T-helper 22 cell (primary cell): ENCODE data around the gene KIF2C.
"Not testable (repeated sequence)": the region's sequence is repeated elsewhere in the genome, so short reads cannot be mapped to it uniquely, and the experiment has no call there.

Experiments
- DNase-seq: peaks from one replicate; pipeline ENCODE4 v3.0.0-alpha.2; 2020; ENCODE audit warnings: low read depth

Gene KIF2C

DNA sequence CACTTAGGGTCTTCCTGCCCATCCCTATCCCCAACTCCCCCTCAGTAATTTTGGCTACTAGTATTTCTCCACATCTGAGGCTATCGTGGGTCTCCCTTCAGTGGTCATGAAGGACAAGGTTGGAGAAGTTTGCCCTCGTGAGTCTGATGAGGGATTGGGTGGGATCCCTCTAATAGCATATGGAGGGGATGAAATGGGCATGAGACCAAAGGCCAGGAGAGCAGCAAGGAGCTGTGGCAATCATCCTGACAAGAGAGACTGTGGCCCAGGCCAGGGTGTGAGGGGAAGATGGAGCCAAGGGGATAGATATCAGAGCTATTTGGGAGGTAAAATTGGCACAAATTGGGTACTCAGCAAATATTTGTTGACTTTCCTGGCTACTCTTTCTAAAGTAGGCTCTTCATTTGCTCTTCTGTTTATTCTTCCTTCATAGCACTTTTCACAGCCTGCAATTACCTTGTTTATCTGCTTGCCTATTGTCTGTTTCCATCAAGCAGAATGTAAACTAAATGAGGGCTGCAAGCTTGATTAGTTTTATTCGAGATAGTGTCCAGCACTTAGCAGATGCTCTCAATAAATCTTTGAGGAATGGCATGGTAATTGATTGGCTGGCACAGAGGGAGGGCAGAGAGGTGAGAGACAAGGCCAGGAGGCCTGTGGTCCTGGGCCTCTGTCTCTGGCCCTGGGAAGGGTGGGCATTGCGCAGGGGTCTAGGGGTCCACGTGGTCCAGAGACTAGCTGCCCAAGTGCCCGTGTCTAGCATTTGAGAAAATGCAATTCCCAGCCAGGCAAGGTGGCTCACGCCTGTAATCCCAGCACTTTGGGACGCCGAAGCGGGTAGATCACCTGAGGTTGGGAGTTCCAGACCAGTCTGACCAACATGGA lies 59.1 kb downstream of the KIF2C start:
- no peak for DNase-seq

DNA sequence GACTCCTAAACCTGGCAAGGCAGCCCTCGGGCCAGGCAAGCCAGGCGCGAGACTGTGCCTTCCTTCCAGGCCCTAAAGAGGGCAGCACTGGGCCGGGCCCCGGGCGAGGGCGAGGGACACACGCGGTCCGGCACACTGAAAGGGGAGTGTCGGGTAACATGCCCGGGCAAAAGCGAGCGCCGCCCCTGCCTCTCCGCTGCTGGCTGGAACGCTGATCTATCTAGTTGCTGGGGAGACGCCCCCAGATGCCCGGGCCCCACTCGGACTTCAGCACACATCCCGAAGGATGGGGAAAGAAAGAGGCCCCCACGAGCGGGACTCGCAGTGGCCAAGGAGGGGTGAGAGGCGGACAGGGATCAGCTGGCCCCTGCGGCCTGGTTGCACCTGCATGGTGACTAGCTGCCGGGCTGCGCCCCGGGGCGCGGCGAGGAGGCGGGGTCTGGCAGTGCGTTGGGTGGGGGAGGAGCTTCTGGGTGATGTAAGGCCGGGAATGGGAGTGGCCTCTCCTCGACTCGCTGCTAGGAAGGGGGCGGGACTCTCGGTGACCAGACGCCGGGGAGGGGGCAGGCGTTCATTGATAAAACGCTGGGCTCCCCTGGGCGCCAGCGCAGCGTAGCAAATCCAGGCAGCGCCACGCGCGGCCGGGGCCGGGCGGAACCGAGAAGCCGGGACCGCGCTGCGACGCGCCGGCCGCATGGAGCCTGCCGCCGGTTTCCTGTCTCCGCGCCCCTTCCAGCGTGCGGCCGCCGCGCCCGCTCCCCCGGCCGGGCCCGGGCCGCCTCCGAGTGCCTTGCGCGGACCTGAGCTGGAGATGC lies 60.3 kb downstream of the KIF2C start, which contains the start of gene PLK3:
TSS of gene PLK3 (plus strand) at position 608 of the 815 bp plus-strand sequence. CDS start at position 695, 87 bp downstream.
- DNase-seq = peak; percentile 99

DNA sequence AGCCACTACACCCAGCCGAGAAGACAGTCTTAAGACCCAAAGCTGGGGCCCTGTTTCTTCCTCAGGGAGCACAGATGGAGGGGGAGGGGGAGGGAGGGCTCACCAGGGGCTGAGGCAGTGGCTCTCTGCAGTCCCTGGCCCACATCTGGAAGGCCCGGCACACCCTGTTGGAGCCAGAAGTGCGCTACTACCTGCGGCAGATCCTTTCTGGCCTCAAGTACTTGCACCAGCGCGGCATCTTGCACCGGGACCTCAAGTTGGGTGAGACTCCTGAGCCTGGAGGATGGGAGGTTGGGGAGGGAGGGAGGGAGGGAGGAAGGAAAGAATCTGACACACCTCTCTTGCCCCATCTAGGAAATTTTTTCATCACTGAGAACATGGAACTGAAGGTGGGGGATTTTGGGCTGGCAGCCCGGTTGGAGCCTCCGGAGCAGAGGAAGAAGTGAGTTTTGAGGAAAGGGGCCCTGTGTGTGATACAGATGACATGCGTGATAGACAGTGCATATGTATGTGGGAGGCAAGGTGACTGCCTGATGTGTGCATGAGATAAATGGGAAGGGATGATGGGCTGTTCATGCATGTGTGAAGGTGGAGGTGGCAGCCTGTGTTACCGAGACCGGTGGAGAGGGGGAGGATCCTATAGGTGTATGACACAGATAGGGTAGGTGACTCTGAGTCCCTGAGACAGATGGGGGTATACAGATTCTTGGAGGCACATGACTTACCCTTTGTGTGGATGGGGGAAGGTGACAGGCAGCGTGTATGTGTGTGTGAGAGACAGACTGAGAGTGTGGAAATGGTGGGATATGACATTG lies 62.1 kb downstream of the KIF2C start:
- DNase-seq = no peak

DNA sequence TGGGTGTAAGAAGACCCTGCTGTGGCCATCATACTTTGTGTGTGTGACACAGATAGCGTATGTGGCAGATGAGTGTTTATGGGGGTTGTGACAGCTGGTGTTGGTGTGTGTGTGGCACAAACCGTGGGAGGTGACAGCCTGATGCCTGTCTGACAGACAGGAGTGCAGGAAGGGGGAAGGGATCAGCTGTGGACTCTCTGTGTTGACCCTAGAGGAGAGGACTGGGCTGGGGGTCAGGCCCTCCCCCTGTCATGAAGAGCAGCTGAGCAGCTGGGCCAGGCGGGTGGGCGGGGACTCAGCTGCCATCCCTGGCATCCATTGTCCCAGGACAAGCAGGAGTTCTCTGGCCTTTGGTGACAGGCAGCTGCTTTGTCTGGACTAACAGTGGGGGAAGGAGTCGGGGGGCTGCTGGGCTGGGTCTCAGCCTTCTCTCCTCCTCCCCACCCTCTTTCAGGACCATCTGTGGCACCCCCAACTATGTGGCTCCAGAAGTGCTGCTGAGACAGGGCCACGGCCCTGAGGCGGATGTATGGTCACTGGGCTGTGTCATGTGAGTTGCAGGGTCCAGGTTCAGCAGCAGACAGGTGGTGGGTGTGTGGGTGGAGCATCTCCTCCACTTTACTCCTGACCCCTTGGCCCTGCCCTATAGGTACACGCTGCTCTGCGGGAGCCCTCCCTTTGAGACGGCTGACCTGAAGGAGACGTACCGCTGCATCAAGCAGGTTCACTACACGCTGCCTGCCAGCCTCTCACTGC lies 62.8 kb downstream of the KIF2C start:
- DNase-seq = no peak

DNA sequence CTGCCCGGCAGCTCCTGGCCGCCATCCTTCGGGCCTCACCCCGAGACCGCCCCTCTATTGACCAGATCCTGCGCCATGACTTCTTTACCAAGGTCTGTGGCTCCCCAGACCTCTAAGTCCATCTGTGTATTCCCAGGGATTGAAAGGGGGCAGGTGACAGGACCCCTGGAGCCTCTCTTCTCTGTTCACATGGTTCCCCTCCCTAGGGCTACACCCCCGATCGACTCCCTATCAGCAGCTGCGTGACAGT lies 63.4 kb downstream of the KIF2C start:
- DNase-seq = no peak

DNA sequence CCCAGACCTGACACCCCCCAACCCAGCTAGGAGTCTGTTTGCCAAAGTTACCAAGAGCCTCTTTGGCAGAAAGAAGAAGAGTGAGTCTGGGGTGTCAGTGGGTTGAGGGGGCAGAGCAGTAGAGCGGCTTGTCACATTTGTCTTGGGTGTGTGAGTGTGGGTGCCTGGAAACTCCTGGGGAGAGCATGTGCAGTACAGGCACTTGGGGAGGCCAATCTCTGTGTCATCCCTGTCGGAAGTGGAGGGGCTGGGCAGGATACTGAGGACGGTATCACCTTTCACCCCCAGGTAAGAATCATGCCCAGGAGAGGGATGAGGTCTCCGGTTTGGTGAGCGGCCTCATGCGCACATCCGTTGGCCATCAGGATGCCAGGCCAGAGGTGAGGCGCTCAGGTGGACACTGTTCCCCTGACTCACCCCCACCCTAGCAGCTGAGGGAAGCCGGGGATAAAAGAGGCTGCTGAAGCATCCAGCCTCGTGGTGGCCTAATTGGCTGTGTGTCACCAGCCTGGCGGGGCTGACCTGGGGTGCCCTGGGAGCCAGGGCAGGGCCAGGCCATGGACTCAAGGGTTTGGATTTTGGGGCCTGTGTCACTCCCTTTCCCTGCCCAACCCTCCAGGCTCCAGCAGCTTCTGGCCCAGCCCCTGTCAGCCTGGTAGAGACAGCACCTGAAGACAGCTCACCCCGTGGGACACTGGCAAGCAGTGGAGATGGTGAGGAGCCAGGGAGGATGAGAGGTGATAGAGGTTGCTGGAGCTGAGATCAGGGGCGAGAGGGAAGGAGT lies 63.9 kb downstream of the KIF2C start:
- DNase-seq = no peak

DNA sequence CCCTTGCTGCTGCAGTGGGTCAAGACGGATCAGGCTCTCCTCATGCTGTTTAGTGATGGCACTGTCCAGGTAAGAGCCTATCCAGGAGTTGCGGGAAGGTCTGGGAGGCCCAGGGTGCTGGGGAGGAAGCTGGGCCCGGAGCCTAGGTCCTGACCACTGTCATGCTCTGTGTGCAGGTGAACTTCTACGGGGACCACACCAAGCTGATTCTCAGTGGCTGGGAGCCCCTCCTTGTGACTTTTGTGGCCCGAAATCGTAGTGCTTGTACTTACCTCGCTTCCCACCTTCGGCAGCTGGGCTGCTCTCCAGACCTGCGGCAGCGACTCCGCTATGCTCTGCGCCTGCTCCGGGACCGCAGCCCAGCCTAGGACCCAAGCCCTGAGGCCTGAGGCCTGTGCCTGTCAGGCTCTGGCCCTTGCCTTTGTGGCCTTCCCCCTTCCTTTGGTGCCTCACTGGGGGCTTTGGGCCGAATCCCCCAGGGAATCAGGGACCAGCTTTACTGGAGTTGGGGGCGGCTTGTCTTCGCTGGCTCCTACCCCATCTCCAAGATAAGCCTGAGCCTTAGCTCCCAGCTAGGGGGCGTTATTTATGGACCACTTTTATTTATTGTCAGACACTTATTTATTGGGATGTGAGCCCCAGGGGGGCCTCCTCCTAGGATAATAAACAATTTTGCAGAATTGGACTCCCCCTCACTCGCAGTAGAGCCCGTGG lies 65.8 kb downstream of the KIF2C start:
- no peak for DNase-seq

DNA sequence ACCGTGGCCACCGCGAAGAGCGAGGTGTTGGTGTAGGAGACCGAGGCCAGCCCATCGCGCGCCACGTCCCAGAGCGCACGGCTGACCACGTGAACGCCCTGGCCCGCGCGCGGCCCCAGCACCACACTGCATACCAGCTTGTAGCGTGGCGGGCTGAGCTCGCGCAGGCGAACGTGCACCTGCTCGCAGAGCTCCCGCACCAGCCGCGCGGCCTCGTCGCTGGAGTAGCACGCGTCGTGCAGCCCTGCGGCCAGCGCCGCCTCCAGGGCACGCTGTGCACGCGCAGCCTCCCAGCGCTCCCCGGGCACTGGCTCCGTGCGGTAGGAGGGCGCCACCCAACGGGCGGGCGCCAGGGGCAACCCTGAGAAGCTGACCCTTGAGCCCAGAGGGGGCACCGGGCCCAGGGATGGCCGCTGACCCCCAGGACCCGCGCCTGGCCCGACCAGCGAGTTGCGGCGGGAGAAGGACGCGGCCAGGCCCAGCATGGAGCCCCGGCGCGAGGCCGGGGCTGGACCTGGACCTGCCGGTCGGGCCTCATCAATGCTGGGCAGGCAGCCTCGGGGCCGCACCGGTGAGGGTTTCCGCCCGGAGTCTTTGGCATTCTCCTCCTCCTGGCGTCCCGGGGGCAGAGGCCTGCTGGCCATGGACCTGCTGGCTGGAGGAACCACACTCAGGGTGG lies 66.5 kb downstream of the KIF2C start:
- DNase-seq = no peak

DNA sequence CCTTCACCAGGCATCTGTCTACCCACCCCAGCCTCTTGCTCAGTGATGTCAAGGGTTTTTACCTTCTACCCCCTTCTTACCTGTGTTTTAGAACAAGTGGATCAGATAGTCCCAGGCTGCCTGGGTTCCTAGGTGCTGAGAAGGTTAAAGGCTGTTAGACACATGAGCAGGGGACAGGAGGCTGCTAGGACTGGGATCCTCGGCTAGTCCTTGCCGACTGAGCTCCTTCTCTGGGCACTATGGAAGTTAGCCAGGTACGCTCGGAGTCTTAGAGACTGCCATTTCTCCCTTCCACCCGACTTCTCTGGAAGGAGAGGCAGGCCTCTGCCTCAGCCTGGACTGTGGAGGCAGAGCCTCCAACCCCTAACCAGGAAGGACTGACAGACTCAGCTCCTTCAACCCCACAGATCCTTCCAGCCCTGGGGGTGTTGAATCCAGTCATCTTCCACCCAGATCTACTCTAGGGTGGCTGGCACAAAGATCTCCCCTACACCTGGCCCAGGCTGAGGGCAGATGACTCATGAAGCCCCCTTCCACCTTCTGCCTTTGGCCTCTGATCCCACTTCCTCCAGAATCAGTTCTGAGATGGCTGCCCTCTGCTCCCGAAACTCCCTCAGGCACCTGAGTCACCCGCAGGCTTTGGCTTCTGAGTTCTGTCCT lies 67.2 kb downstream of the KIF2C start, which contains the start of gene DYNLT4:
TSS of gene DYNLT4 (minus strand) at position 648 of the 660 bp plus-strand sequence. CDS start 683 bp downstream, outside the sequence.
- DNase-seq = no peak

DNA sequence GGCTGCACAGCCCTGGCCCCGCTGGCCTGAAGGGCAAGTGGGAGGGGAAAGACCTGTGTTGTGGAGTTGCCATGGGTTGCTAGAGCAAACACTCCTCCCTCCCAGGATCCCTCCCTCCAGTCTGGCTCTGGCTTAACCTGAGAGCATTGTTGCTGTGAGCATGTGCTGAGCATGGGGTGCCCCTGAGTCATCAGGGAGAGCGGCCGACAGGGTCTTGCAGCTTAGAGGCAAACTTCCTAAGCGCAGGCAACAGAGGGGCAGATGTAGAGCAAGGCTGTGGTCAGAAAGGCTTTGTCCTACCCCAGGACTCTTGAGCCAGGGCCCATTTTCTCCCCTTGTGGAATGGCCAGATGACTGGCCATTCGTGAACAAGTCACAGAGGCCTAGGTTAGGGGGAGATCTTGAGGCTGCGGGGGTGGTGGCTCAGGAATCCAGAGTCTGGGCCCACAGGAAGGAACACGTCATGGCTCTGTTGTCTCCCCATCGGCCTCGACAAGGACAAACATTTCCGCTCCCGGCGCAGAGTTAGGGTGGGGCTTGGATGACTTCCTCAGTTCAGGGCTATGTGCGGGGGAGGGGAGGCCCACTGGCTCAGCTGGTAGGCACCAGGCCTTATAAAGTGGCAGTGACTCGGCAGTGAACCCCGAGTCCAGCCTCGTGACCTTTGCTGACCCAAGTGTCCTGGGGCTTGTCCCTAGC lies 67.9 kb downstream of the KIF2C start:
- peak; percentile 93 for DNase-seq

DNA sequence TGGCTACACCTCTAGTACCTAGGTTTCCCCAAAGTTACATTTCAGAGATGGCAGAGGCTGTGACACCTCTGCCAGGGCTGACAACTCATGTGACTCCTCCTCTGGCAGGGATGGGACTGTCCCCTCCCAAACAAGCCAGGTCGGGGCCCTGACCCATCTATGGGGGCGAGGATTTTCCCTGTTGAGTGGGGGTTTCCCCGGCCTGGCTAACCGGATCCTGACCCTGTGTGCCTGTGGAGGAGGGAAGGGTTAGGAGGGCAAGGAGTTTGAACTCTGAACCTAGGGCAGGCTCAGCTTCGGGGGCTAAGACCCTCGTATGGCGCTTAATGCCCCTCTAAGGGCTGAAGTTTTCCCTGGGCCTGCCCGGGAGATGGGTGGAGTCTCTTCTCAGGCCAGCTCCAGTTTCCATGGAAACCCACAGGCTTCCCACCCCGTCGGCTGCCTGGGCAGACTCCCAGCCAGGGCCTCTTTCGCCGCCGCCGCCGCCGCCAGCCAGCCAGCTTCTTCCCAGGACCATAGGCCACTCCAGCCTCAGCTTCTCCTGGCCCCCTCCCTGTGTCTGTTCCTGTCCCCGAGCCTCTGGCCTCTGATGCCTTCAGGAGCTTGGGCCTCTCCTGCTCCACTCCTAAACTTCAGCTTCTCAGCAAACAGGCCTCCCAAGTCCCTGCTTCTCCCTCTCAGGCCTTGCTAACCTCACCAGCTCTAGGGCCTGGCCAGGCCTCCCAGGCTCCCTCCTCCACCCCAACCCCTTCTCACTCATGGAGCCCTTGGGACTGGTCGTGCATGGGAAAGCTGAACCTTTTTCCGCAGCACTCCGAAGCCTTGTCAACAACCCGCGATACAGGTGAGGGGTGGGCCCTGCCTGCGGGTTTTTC lies 68.7 kb downstream of the KIF2C start, which contains the start of gene BTBD19:
TSS of gene BTBD19 (plus strand) at position 461 of the 875 bp plus-strand sequence. CDS start at position 759, 298 bp downstream.
- DNase-seq = peak; percentile 73

DNA sequence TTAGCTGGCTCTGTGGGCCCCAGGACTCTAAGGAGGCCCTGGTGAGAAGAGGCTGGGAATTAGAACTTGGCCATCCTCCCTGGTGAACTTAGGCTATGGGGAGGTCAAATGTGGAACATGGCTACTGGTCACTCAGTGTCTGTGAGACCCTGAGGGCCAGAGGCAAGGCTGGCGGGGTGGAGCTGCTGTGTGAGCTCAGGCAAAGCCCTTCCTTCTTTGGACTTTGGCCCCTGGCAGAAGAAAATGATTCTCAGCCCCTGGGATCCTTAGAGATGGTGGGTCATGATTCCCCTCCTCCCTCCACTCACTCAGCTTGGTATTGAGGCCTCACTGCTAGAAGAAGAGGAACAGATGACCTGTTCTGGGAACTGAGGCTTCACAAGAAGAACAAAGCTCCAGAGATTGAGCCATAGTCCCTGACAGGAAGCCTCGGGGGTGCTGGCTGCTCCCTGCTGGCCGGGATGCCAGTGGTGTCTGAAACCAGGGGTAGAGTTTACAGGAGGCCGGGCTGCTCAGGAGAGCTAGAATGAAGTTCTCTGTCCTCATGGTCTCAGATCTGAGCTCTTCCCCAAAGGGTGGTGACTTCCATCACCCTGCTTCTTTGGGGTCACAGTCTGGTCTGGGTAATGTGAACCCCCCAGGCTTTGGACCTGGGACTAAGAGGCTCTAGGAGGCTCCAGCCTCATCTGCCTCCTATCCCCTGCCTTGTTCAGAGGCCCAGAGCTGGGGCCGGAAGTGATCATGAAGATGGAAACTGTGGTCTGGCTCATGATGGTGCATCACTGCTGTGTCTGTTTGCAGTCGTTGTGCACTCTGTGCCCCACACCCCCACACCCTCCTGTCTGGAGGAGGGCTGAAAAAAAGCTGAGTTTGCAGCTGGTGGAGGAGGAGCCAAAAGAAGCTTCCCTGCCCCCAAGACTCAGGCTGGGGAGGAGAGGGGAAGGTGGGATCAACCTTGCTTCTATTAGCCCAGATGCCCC lies 69.6 kb downstream of the KIF2C start:
- peak; percentile 88 for DNase-seq

DNA sequence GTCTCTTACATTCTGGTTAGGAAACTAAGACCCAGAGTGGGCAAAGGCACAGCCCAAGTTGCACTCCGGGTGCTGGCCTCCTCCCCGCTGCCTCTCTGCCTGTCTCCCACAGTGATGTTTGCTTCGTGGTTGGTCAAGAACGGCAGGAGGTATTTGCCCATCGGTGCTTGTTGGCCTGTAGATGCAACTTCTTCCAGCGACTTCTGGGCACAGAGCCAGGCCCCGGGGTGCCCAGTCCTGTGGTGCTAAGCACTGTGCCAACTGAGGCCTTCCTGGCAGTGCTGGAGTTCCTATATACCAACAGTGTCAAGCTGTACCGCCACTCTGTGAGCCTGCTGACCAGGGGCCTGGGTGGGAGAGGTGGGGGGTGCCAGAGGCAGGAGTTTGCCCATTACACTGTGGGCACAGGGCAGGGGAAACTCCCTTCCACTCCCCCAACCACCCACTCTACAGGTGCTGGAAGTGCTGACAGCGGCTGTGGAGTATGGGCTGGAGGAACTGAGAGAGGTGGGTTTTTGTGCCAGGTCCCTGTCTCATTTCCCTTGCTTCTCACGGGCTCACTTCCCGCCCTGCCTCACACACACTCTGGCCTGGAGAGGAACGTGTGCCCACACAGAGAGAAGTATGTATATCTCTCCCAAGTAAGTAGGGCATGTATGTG lies 70.6 kb downstream of the KIF2C start:
- DNase-seq = no peak

DNA sequence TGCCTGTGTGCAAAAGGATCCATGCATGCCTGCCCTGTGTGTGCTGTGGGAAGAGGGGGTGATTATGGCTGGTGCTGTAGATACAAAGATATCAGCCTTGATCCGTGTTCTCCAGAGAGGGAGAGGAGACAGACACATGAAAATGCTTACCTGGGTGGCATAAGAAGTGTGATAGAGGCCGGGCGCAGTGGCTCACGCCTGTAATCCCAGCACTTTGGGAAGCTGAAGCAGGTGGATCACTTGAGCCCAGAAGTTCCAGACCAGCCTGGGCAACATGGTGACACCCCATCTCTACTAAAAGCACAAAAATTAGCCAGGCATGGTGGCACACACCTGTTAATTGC lies 71.1 kb downstream of the KIF2C start:
- not testable (repeated sequence) for DNase-seq

DNA sequence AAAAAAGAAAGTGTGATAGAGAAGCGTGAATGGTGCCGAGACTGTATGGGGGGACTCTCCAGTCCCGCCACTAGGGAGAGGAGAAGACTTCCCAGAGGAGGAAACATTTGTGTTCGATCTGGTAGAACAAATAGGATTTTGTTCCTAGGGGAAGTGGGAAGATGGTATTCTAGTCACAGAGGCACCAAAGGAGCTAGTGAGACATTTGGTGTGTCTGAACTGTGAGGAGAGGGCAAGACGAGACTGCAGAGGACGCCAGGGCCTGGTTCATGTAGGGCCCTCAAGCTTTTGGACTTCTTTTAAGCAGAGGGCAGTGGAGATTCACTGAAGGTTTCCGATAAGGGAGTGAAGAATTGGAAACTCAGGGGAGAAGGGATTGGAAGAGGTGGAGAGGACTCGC lies 71.6 kb downstream of the KIF2C start:
- no peak for DNase-seq
